Inferior parietal cortex (tissue), 1 donor: Measurements from ENCODE around the gene CNOT10.
"Not testable (repeated sequence)": the region's sequence is repeated elsewhere in the genome, so short reads cannot be mapped to it uniquely, and the experiment has no call there.

Source experiments
- DNase-seq: peaks from one replicate; pipeline ENCODE4 v3.0.0-alpha.2; 2016; ENCODE audit errors: extremely low spot score

Gene CNOT10

GRCh38 chr3:32684800-32685542 is at the start of gene CNOT10:
Gene CNOT10, plus strand, starts transcription at chr3:32685188. Its CDS starts 273 bp downstream, at chr3:32685461.
- DNase-seq: peak; percentile 95

- DNase-seq: no peak
Measured at GRCh38 chr3:32640939-32641338, 44.0 kb upstream of the CNOT10 start.

GRCh38 chr3:32641356-32641755 is 43.6 kb upstream of the CNOT10 start:
- no peak for DNase-seq

GRCh38 chr3:32643354-32643753 is 41.6 kb upstream of the CNOT10 start:
- DNase-seq: no peak

GRCh38 chr3:32643816-32644215 is 41.2 kb upstream of the CNOT10 start:
- no peak for DNase-seq

- no peak for DNase-seq
Measured at GRCh38 chr3:32644380-32644779, 40.6 kb upstream of the CNOT10 start.

- DNase-seq: no peak
Measured at GRCh38 chr3:32646761-32647160, 38.2 kb upstream of the CNOT10 start.

- DNase-seq: not testable (repeated sequence)
Measured at GRCh38 chr3:32652337-32653100, 32.5 kb upstream of the CNOT10 start.

GRCh38 chr3:32655167-32655566 is 29.8 kb upstream of the CNOT10 start:
- no peak for DNase-seq

GRCh38 chr3:32660634-32661033 is 24.4 kb upstream of the CNOT10 start:
- DNase-seq: no peak

- DNase-seq: no peak
Measured at GRCh38 chr3:32662647-32663046, 22.3 kb upstream of the CNOT10 start.

- DNase-seq: peak; percentile 75
Measured at GRCh38 chr3:32664630-32665075, 20.3 kb upstream of the CNOT10 start.

GRCh38 chr3:32667072-32667582 is 17.9 kb upstream of the CNOT10 start:
- DNase-seq: no peak

- not testable (repeated sequence) for DNase-seq
Measured at GRCh38 chr3:32669226-32669625, 15.8 kb upstream of the CNOT10 start.

GRCh38 chr3:32673730-32674129 is 11.3 kb upstream of the CNOT10 start:
- DNase-seq: not testable (repeated sequence)

- DNase-seq: no peak
Measured at GRCh38 chr3:32675164-32675563, 9.8 kb upstream of the CNOT10 start.

- DNase-seq: no peak
Measured at GRCh38 chr3:32675650-32676049, 9.3 kb upstream of the CNOT10 start.

- no peak for DNase-seq
Measured at GRCh38 chr3:32681811-32682210, 3.2 kb upstream of the CNOT10 start.

GRCh38 chr3:32684029-32684799 is 774 bp upstream of the CNOT10 start:
- no peak for DNase-seq

GRCh38 chr3:32685543-32686185 is 676 bp downstream of the CNOT10 start:
- DNase-seq: peak; percentile 17

- no peak for DNase-seq
Measured at GRCh38 chr3:32686713-32687112, 1.7 kb downstream of the CNOT10 start.
